Measurements from ENCODE around the gene C16orf96. TPM values are rescaled to one million over a fixed set of nuclear protein-coding genes. Genes with fewer than 3 reads are reported as not detected.

Gene C16orf96
- total RNA-seq, 6 experiments from 2014 or later: not detected

DNA sequence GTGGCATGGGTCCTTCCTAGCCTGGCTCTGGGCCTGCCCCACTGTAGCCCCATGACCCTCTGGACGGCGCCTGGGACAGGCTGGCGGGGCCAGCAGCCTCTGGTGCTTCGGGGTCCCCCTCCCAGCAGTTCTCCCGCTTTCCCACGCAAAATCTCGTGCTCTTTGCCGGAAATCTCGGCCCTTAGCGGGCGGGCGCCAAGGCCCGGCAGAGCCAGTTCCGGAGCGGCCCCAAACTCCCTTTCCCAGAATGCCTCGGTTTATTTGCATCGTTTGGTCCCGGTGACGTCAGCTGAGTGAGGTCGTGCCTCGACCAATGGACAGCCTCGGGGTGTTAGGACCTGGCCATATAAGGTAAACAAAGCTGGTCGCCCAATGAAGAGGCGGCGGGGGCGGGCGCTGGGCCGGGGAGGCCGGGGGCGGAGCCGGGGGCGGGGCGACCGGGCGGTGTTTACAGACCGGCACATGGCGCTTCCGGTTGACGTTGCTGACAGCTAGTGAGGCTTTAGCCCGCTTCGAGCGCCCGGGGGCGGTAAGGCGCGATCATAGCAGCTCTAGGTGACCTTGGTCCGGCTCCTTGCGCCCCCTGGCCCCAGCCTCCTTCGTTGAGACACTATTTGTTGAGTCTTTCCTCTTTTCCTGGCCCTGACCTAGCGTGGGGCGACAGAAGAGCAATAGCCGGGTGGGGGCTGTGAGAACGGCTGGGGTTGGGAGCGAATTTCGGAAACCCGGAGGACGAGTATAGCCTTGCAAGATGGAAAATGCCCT lies 60.1 kb downstream of the C16orf96 start:
- no peaks in the 10 kb centered on the region for H3K36me3 Mint-ChIP-seq (ENCODE audit: low read depth)
- peak overlapping the region; percentile 93 for H3K4me3 Mint-ChIP-seq
- peaks cover 26% of the 10 kb centered on the region for H3K4me1 Mint-ChIP-seq (ENCODE audit: low read depth)
- peak overlapping the region; percentile 94 for H3K27ac Mint-ChIP-seq
- no peaks in the 10 kb centered on the region for H3K9me3 Mint-ChIP-seq
- TF ChIP-seq, protein P1, sequence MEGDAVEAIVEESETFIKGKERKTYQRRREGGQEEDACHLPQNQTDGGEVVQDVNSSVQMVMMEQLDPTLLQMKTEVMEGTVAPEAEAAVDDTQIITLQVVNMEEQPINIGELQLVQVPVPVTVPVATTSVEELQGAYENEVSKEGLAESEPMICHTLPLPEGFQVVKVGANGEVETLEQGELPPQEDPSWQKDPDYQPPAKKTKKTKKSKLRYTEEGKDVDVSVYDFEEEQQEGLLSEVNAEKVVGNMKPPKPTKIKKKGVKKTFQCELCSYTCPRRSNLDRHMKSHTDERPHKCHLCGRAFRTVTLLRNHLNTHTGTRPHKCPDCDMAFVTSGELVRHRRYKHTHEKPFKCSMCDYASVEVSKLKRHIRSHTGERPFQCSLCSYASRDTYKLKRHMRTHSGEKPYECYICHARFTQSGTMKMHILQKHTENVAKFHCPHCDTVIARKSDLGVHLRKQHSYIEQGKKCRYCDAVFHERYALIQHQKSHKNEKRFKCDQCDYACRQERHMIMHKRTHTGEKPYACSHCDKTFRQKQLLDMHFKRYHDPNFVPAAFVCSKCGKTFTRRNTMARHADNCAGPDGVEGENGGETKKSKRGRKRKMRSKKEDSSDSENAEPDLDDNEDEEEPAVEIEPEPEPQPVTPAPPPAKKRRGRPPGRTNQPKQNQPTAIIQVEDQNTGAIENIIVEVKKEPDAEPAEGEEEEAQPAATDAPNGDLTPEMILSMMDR (IDR thresholded peaks at IDR 0.05): peak; percentile 67
- no peaks in the 10 kb centered on the region; the same call in 1 of the 2 replicates for H3K27me3 Mint-ChIP-seq (ENCODE audit: insufficient read depth)
- DNase-seq: peak; percentile 100

DNA sequence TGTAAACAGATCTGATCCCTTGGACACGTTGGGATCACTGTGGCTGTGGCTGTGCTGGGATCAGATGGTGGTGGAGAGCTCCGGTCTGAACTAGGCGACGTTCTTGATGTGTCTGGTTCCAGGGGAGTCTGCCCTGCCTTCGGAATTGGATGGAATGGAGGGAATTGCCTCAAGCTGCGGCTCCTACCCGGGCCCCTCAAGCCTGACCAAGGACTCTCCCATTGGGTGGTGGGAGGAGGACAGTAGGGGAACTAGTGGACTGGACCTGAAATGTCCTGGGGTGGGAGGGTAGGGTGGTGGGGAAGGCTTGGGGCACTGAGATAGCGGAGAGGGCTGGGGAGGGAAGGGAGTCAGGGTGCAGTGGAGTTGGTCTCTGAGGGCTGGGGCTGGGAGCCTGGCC lies 61.7 kb downstream of the C16orf96 start:
- no peak for DNase-seq
- Mint-ChIP-seq H3K36me3 (ENCODE audit: low read depth) (no peaks in the 10 kb centered on the region), H3K9me3 (no peaks in the 10 kb centered on the region), H3K4me3 (peak overlapping the region; percentile 93; the same call in 1 of the 2 replicates), H3K4me1 (ENCODE audit: low read depth) (peaks cover 18% of the 10 kb centered on the region), H3K27ac (no peak overlapping the region; the same call in 1 of the 2 replicates), H3K27me3 (ENCODE audit: insufficient read depth) (no peaks in the 10 kb centered on the region; the same call in 1 of the 2 replicates)
- TF ChIP-seq, protein P1 (IDR thresholded peaks at IDR 0.05): no peak

DNA sequence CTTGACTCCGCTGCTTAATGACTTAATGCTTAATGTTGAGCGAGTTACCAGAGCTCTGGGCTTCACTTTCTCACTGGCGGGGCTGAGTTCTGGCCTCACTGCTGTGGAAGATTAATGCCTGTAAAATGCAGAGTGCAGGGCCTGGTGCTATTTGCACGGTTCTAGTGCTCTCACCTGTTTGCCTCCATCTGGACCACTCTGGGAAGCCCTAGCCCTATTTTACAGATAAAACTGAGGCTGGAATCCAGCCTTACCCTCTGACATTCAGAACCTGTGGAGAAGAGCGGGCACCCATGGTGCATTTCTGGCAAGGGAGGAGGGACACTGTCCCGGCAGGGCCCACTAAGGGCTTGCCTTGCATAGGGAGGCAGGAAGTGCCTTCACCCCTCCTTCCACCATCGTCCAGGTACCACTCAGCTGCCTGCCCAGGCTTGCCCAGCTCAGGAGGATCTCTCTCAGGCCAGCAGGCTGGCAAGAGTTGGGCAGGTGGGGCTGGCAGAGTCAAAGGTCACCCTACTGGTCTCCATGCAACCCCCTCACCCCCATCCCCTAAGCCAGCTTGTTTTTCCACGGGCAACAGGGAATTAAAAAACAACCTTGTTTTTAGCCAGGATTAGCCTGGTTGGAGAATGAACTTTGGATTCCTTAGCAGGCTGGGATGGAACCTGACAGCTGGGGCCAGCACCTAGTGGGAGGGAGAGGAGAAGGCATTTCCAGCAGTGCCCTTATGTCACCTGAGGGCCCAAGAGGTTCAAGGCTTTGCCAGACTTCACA lies 62.7 kb downstream of the C16orf96 start:
- H3K4me3 Mint-ChIP-seq: no peak overlapping the region
- no peak for DNase-seq
- no peaks in the 10 kb centered on the region for H3K9me3 Mint-ChIP-seq
- no peaks in the 10 kb centered on the region; the same call in 1 of the 2 replicates for H3K27me3 Mint-ChIP-seq (ENCODE audit: insufficient read depth)
- no peak overlapping the region for H3K27ac Mint-ChIP-seq
- H3K36me3 Mint-ChIP-seq (ENCODE audit: low read depth): no peaks in the 10 kb centered on the region
- TF ChIP-seq, protein P1 (IDR thresholded peaks at IDR 0.05): no peak
- peaks cover 12% of the 10 kb centered on the region; the same call in 1 of the 2 replicates for H3K4me1 Mint-ChIP-seq (ENCODE audit: low read depth)

DNA sequence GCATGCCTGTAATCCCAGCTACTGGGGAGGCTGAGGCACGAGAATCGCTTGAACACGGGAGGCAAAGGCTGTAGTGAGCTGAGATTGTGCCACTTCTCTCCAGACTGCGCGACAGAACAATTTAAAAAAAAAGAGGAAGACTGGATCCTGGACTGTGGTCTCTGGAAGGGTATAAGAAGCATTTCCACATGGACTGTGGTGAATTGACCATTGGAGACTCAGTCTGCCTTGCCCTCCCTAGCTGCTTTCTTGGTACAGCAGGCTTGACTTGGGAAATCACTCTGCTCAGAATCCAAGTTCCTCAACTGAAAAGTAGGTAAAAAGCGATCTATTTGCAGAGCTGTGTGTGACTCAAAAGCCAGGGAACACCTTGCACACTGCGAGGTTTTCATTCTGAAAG lies 67.5 kb downstream of the C16orf96 start:
- H3K4me1 Mint-ChIP-seq (ENCODE audit: low read depth): peaks cover 23% of the 10 kb centered on the region
- no peaks in the 10 kb centered on the region for H3K9me3 Mint-ChIP-seq
- peaks cover 6% of the 10 kb centered on the region; the same call in 1 of the 2 replicates for H3K36me3 Mint-ChIP-seq (ENCODE audit: low read depth)
- peak overlapping the region; percentile 28; the same call in 1 of the 2 replicates for H3K4me3 Mint-ChIP-seq
- DNase-seq: no peak
- H3K27ac Mint-ChIP-seq: no peak overlapping the region
- H3K27me3 Mint-ChIP-seq (ENCODE audit: insufficient read depth): no peaks in the 10 kb centered on the region
- TF ChIP-seq, protein P1 (IDR thresholded peaks at IDR 0.05): no peak

DNA sequence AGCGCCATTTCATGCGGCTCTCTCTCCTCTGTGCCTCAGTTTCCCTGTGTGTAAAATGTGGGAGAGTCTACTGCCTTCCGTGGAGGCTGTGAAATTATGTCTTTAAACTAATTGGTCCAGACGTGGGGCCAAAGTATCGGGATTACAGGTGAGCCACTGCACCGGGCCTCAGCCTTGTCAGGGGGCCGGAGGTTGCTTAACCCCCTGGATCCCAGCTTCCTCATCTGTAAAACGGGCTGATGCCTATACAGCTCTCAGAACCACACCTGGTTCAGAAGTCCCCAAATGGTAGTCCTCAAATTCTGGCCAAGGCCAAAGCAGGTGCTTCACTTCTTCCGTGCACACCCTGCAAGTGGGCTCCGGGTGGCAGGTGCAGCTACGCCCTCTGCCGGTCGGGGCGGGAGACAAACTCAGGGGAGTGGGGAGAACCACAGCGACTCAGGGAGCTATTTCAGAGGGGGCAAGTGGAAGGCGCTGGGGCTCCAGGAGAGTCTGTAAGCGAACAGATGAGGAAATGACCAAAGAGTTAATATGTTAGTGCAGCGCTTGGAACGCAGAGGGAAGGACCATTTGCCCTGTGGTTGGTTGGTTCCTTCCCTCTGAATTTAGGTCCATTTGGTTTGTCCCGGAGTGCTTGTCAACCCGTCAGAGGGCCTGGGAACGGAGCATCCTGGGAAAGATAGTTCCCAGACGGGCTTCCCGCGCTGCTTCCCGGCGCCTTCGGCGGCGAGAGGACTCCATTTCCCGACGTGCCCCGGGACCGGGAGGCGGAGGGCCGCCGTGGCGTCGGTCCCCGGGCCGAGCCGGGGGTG lies 68.1 kb downstream of the C16orf96 start, which contains the start of gene MGRN1:
MGRN1 (plus strand) TSS at position 812 of the 812 bp plus-strand sequence. CDS start 135 bp downstream, outside the sequence.
- peaks cover 6% of the 10 kb centered on the region for H3K36me3 Mint-ChIP-seq (ENCODE audit: low read depth)
- H3K9me3 Mint-ChIP-seq: no peaks in the 10 kb centered on the region
- DNase-seq: peak; percentile 97
- TF ChIP-seq, protein P1 (IDR thresholded peaks at IDR 0.05): peak; percentile 97
- H3K4me1 Mint-ChIP-seq (ENCODE audit: low read depth): peaks cover 23% of the 10 kb centered on the region
- peak within 1 kb of the TSS; percentile 99 for H3K4me3 Mint-ChIP-seq
- H3K27ac Mint-ChIP-seq: peak within 1 kb of the TSS; percentile 99
- no peaks in the 10 kb centered on the region for H3K27me3 Mint-ChIP-seq (ENCODE audit: insufficient read depth)

Measured in HFFc6 (cell line).